K562 (cell line): ENCODE measurements around the gene EPN2. TPM values are rescaled to one million over a fixed set of nuclear protein-coding genes. Genes with fewer than 3 reads are reported as not detected.
A peak's percentile ranks its signal among the peaks of the same experiment; 100 is the strongest.

Source experiments
- ATAC-seq: fragments of 200-7000 bp; cut with Tn5 transposase; 3 replicates; pipeline ENCODE4 v1.9.1; 2020; ENCODE audit warnings: moderate library complexity
- BruUV-seq: library from RNA; stranded (reverse); fragments of 400-500 nt; replicated peaks from 2 replicates; lab custom pipeline; 2021; lab: Mats Ljungman, UMichigan
- CTCF ChIA-PET: fragments of 300-600 bp; formaldehyde crosslinking; extraction: SDS; loops from one replicate; lab custom pipeline; 2021; ENCODE audit warnings: low intra/inter-chr PET ratio; lab: Yijun Ruan, JAX
- POLR2A ChIA-PET: fragments of 300-600, 350-650 bp; sonication (Branson Sonifier 250); formaldehyde crosslinking; extraction: SDS; loops from one replicate; lab custom pipeline; 2021; ENCODE audit warnings: antibody characterized with exemption, inconsistent platforms; lab: Yijun Ruan, JAX
- DNase-seq, 4 experiments: peaks; one replicate each; pipeline versions ENCODE4 v3.0.0 to v3.0.0-alpha.2; 2011 to 2018; ENCODE audit warnings: low spot score in 3 of 4, mixed read lengths in 3 of 4; ENCODE audit errors: extremely low read depth in 1 of 4
- FAIRE-seq: peaks from 2 replicates; lab custom pipeline; 2011; peaks lifted over from hg19 to GRCh38; lab: Jason Lieb, UNC
- H2AFZ ChIP-seq: 2 replicates; pipeline ENCODE4 v1.6.0; 2011; ENCODE audit warnings: low read depth, low read length, control low read depth, inconsistent platforms
- H3K27ac ChIP-seq: fragments of 200-600 bp; 3 replicates; pipeline ENCODE4 v1.8.0; 2011; ENCODE audit warnings: low read depth, mild to moderate bottlenecking, control low read depth, inconsistent platforms, low read length, moderate library complexity, mixed read lengths; ENCODE audit errors: extremely low read depth
- H3K27me3 ChIP-seq, 2 experiments: fragments of 300-600 bp in 1 of 2; 2 replicates in 1 of 2; 3 replicates in 1 of 2; pipeline versions ENCODE4 v1.6.0 to v1.8.0; 2011; ENCODE audit warnings: inconsistent platforms in 2 of 2, low read length in 2 of 2, mild to moderate bottlenecking in 1 of 2, mixed read lengths in 1 of 2, moderate library complexity in 1 of 2; ENCODE audit not compliant: control insufficient read depth in 2 of 2, insufficient read depth in 2 of 2
- H3K36me3 ChIP-seq: fragments of 300-600 bp; 3 replicates; pipeline ENCODE4 v1.8.0; 2011; ENCODE audit warnings: mild to moderate bottlenecking, low read length, inconsistent platforms; ENCODE audit not compliant: control insufficient read depth, insufficient read depth
- H3K4me1 ChIP-seq, 2 experiments: fragments of 200-600 bp in 1 of 2; replicated peaks in 1 of 2; 2 replicates in 1 of 2; 3 replicates in 1 of 2; pipeline versions ENCODE4 v1.5.1 to v1.8.0; 2011; ENCODE audit warnings: inconsistent platforms in 2 of 2, low read length in 2 of 2, mild to moderate bottlenecking in 1 of 2, mixed read lengths in 1 of 2, moderate library complexity in 1 of 2; ENCODE audit not compliant: control insufficient read depth in 2 of 2, insufficient read depth in 2 of 2
- H3K4me2 ChIP-seq: 2 replicates; pipeline ENCODE4 v1.6.1; 2011; ENCODE audit warnings: low read length, control low read depth, inconsistent platforms, mixed read lengths; ENCODE audit not compliant: insufficient read depth
- H3K4me3 ChIP-seq: fragments of 200-600 bp; sonication (generic), shearing (Covaris generic); 2 replicates; pipeline ENCODE4 v1.5.1; 2016; ENCODE audit warnings: control low read depth, inconsistent platforms
- H3K79me2 ChIP-seq: fragments of 200-600 bp; 3 replicates; pipeline ENCODE4 v1.8.0; 2011; ENCODE audit warnings: low read length, inconsistent platforms; ENCODE audit not compliant: control insufficient read depth, insufficient read depth
- H3K9ac ChIP-seq, 2 experiments: 2 replicates each; pipeline versions ENCODE4 v1.6.0 to v1.6.1; 2011; ENCODE audit warnings: low read depth in 2 of 2, low read length in 2 of 2, control low read depth in 1 of 2, inconsistent platforms in 1 of 2, mild to moderate bottlenecking in 1 of 2, mixed read lengths in 1 of 2; ENCODE audit not compliant: insufficient read depth in 1 of 2
- H3K9me1 ChIP-seq: one replicate; pipeline ENCODE4 v1.6.0; 2011; ENCODE audit warnings: inconsistent platforms, mild to moderate bottlenecking, low read length, moderate library complexity; ENCODE audit not compliant: control insufficient read depth, insufficient read depth
- H3K9me3 ChIP-seq: replicated peaks from 2 replicates; pipeline ENCODE4 v1.5.1; 2011; ENCODE audit warnings: low read depth, low read length, inconsistent platforms; ENCODE audit not compliant: control insufficient read depth, insufficient read depth
- H4K20me1 ChIP-seq: replicated peaks from 2 replicates; pipeline ENCODE4 v1.6.1; 2011; ENCODE audit warnings: low read length, inconsistent platforms, mixed read lengths; ENCODE audit not compliant: control insufficient read depth, insufficient read depth
- ARID3A ChIP-seq: IDR thresholded peaks from 2 replicates; pipeline ENCODE4 v1.6.1; 2012; ENCODE audit warnings: low read depth, low read length, improper control_type of control experiment, borderline replicate concordance
- L3MBTL2 ChIP-seq: fragments of 450-650 bp; IDR thresholded peaks from 2 replicates; pipeline ENCODE4 v1.6.1; 2016; ENCODE audit warnings: mild to moderate bottlenecking, moderate library complexity
- POLR2G ChIP-seq: fragments of 200-400 bp; formaldehyde crosslinking; IDR thresholded peaks from 2 replicates; pipeline ENCODE4 v1.6.1; 2017; ENCODE audit warnings: low read depth, mild to moderate bottlenecking, antibody characterized with exemption, low read length, moderate library complexity
- RBM25 ChIP-seq: fragments of 200-400 bp; formaldehyde crosslinking; IDR thresholded peaks from 2 replicates; pipeline ENCODE4 v1.6.1; 2018; ENCODE audit warnings: low read length, low read depth, moderate library complexity; ENCODE audit not compliant: severe bottlenecking
- RUNX1 ChIP-seq: sonication (generic); IDR thresholded peaks from 2 replicates; pipeline ENCODE4 v1.6.1; 2016; ENCODE audit warnings: antibody characterized with exemption, low read depth
- U2AF2 ChIP-seq: fragments of 200-400 bp; formaldehyde crosslinking; optimal IDR thresholded peaks from 2 replicates; pipeline ENCODE3; 2017; ENCODE audit warnings: low read depth, mild to moderate bottlenecking, low read length
- ZKSCAN1 ChIP-seq: fragments of 150-350 bp; IDR thresholded peaks from 2 replicates; pipeline ENCODE4 v1.6.1; 2016; ENCODE audit warnings: low read depth, low read length
- WGBS: fragments of 100-300 bp; shearing (Covaris generic); methylation state at CpG from one replicate; pipeline ENCODE4 v1.1.6; 2016; ENCODE audit warnings: low coverage, mixed read lengths; ENCODE audit not compliant: insufficient coverage; ENCODE audit errors: missing lambda C conversion rate; 5-methylcytosine and 5-hydroxymethylcytosine counted together
- in situ Hi-C: fragments of 300-500 bp; cut with MboI; formaldehyde crosslinking; loops from 4 replicates; pipeline ENCODE4 v1.15.0; 2018; ENCODE audit warnings: inconsistent platforms, mixed read lengths
- intact Hi-C: fragments of 100-400 bp; cut with micrococcal nuclease; formaldehyde crosslinking; loops from 2 replicates; pipeline ENCODE4 v1.14.2; 2022
- polyA plus RNA-seq, 8 experiments: library from polyadenylated mRNA; depleted of rRNA in 4 of 8; stranded (reverse) in 5 of 8; unstranded in 3 of 8; fragments of >200 nt; fragmentation: Nextera tagmentation in 2 of 8; fragmentation: Illumina TruSeq in 1 of 8; extraction: Ambion mirVana in 2 of 8; extraction: Trizol in 1 of 8; gene quantifications; 2 replicates each; pipeline versions ENCODE4 v1.2.1 to v1.2.3, GENCODE V29; 2011 to 2014; ENCODE audit warnings: inconsistent platforms in 1 of 8, missing spikeins in 1 of 8
- total RNA-seq, 7 experiments: library from RNA; depleted of rRNA in 6 of 7; stranded (reverse); fragments of >200 nt in 6 of 7; fragmentation: Illumina TruSeq in 2 of 7; extraction: Trizol in 2 of 7; gene quantifications; 2 replicates each; pipeline versions ENCODE4 v1.2.1 to v1.2.3, GENCODE V29; 2011 to 2021; ENCODE audit warnings: low replicate concordance in 1 of 7

Gene EPN2
- total and polyA plus RNA-seq, 9 of the 15 experiments (the other 6 are each of a cell fraction or from before 2014, with no cell fraction given) = 1.0 to 12.9 (median 8.9) TPM

- TF ChIP-seq RUNX1 (no peak), ZKSCAN1 (no peak), L3MBTL2 (peak; percentile 42; the same call in 1 of the 2 replicates), POLR2G (peak; percentile 55), ARID3A (no peak)
Observed at GRCh38 chr17:19336938-19337711, 100.0 kb downstream of the EPN2 start (continued).

DNA sequence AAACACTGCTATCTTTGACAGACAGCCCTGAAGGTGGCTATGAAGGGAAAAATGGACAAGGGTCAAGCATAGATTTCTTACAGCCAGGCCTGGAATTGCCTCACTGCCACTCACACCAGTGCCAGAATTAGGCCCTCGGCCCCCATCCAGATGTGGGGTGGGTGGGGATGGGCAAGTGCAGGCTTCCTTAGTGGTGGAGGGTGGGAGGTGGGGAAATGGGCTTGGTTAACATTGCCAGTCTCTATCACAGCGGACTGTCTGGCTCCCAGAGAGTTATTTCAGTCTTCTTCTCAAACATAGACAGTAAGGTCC lies 100.5 kb downstream of the EPN2 start:
- no peaks in the 10 kb centered on the region; the same call in 1 of the 2 replicates for H4K20me1 ChIP-seq
- H3K4me2 ChIP-seq = no peak overlapping the region
- WGBS = 67% methylated on average over 1 of the region's 2 CpGs
- intact Hi-C loops (no loop called here), in situ Hi-C loops (no loop called here)
- H3K79me2 ChIP-seq = no peaks in the 10 kb centered on the region
- no TSS peak for BruUV-seq
- no peaks in the 10 kb centered on the region for H3K9me1 ChIP-seq
- ChIA-PET CTCF (no interaction called here), POLR2A (interaction anchor here (0.6 kb wide), 1 partner anchor 16 kb away, joined by 3 read pairs; no protein-coding TSS in a partner anchor)
- no peak overlapping the region for H2AFZ ChIP-seq
- H3K36me3 ChIP-seq = no peaks in the 10 kb centered on the region
- H3K27ac ChIP-seq = no peak overlapping the region
- peaks cover 0 to 14% of the 10 kb centered on the region in 2 experiments; a peak in 2 of 5 replicates for H3K4me1 ChIP-seq
- DNase-seq (no peak), FAIRE-seq (no peak), ATAC-seq (no peak; the same call in 2 of the 3 replicates)
- H3K9me3 ChIP-seq = no peaks in the 10 kb centered on the region
- H3K9ac ChIP-seq = no peak overlapping the region
- H3K27me3 ChIP-seq = no peaks in the 10 kb centered on the region
- no peak for TF ChIP-seq U2AF2
- no peak for TF ChIP-seq RBM25
- no peak overlapping the region for H3K4me3 ChIP-seq
